HFFc6 (cell line): ENCODE results near the gene FLOT1. TPM values are rescaled to one million over a fixed set of nuclear protein-coding genes. Genes with fewer than 3 reads are reported as not detected.

Experiments
- DNase-seq: peaks from one replicate; pipeline ENCODE4 v3.0.0-alpha.2; 2018
- H3K27ac Mint-ChIP-seq: 2 replicates; pipeline ENCODE4 v1.8.0; 2020; ENCODE audit warnings: mild to moderate bottlenecking, mixed read lengths
- H3K27me3 Mint-ChIP-seq: 2 replicates; pipeline ENCODE4 v1.8.0; 2021; ENCODE audit warnings: mild to moderate bottlenecking, moderate library complexity, mixed read lengths; ENCODE audit not compliant: insufficient read depth
- H3K36me3 Mint-ChIP-seq: 2 replicates; pipeline ENCODE4 v1.8.0; 2021; ENCODE audit warnings: low read depth, mixed read lengths
- H3K4me1 Mint-ChIP-seq: 2 replicates; pipeline ENCODE4 v1.8.0; 2020; ENCODE audit warnings: low read depth, mixed read lengths
- H3K4me3 Mint-ChIP-seq: 2 replicates; pipeline ENCODE4 v1.8.0; 2020; ENCODE audit warnings: mild to moderate bottlenecking, moderate library complexity, mixed read lengths
- H3K9me3 Mint-ChIP-seq: 2 replicates; pipeline ENCODE4 v1.8.0; 2020; ENCODE audit warnings: mild to moderate bottlenecking, mixed read lengths
- CTCF ChIP-seq: fragments of 200-600 bp; sonication (generic); IDR thresholded peaks from 2 replicates; pipeline ENCODE4 v1.5.0; 2021; ENCODE audit warnings: antibody characterized with exemption, mild to moderate bottlenecking
- total RNA-seq, 6 experiments: library from RNA; stranded (reverse); fragmentation: NEBNext Ultra II Directional; extraction: Animal tissue kit (Norgen Biotek cat#: 25700); gene quantifications; 2 replicates in 1 of 6; 3 replicates in 5 of 6; pipeline ENCODE4 v1.2.3, GENCODE V29; 2021

Gene FLOT1
- total RNA-seq, 6 experiments from 2014 or later, result 218 to 286 (median 236) TPM

GRCh38 chr6:30687659-30688431 is 54.6 kb downstream of the FLOT1 start:
- H3K36me3 Mint-ChIP-seq, result peaks cover 42% of the 10 kb centered on the region
- peaks cover 60% of the 10 kb centered on the region for H3K4me1 Mint-ChIP-seq
- H3K9me3 Mint-ChIP-seq, result no peaks in the 10 kb centered on the region; the same call in 1 of the 2 replicates
- peak; percentile 53 for DNase-seq
- H3K4me3 Mint-ChIP-seq, result peak overlapping the region; percentile 92
- H3K27me3 Mint-ChIP-seq, result peaks cover 3% of the 10 kb centered on the region
- TF ChIP-seq CTCF, result peak; percentile 47; the same call in 1 of the 2 replicates
- H3K27ac Mint-ChIP-seq, result peak overlapping the region; percentile 95

GRCh38 chr6:30686908-30687658 is 55.4 kb downstream of the FLOT1 start:
- DNase-seq, result peak; percentile 94
- Mint-ChIP-seq H3K36me3 (peaks cover 46% of the 10 kb centered on the region), H3K4me3 (peak overlapping the region; percentile 92), H3K4me1 (peaks cover 64% of the 10 kb centered on the region), H3K27ac (peak overlapping the region; percentile 95), H3K27me3 (peaks cover 3% of the 10 kb centered on the region), H3K9me3 (no peaks in the 10 kb centered on the region; the same call in 1 of the 2 replicates)
- no peak for TF ChIP-seq CTCF

- TF ChIP-seq CTCF, result no peak
- peak; percentile 63 for DNase-seq
- Mint-ChIP-seq H3K9me3 (no peaks in the 10 kb centered on the region; the same call in 1 of the 2 replicates), H3K27me3 (peaks cover 3% of the 10 kb centered on the region), H3K27ac (peak within 1 kb of the TSS; percentile 95), H3K36me3 (peaks cover 53% of the 10 kb centered on the region), H3K4me1 (peaks cover 64% of the 10 kb centered on the region), H3K4me3 (peak within 1 kb of the TSS; percentile 92)
These were observed 56.2 kb downstream of the FLOT1 start, which contains the start of gene PPP1R18 for GRCh38 chr6:30686009-30686907. Gene PPP1R18, minus strand, starts transcription at chr6:30686645. Its CDS starts 627 bp downstream, at chr6:30686018.

GRCh38 chr6:30685157-30686008 is 57.1 kb downstream of the FLOT1 start:
- H3K4me3 Mint-ChIP-seq, result peak overlapping the region; percentile 92
- peaks cover 1% of the 10 kb centered on the region for H3K27me3 Mint-ChIP-seq
- no peak for DNase-seq
- peaks cover 61% of the 10 kb centered on the region for H3K36me3 Mint-ChIP-seq
- peaks cover 65% of the 10 kb centered on the region for H3K4me1 Mint-ChIP-seq
- H3K27ac Mint-ChIP-seq, result peak overlapping the region; percentile 95
- TF ChIP-seq CTCF, result peak; percentile 52; the same call in 1 of the 2 replicates
- H3K9me3 Mint-ChIP-seq, result no peaks in the 10 kb centered on the region; the same call in 1 of the 2 replicates
